ENCODE data around the gene HNRNPL.
"Not testable (repeated sequence)": the region's sequence is repeated elsewhere in the genome, so short reads cannot be mapped to it uniquely, and the experiment has no call there.

DNA sequence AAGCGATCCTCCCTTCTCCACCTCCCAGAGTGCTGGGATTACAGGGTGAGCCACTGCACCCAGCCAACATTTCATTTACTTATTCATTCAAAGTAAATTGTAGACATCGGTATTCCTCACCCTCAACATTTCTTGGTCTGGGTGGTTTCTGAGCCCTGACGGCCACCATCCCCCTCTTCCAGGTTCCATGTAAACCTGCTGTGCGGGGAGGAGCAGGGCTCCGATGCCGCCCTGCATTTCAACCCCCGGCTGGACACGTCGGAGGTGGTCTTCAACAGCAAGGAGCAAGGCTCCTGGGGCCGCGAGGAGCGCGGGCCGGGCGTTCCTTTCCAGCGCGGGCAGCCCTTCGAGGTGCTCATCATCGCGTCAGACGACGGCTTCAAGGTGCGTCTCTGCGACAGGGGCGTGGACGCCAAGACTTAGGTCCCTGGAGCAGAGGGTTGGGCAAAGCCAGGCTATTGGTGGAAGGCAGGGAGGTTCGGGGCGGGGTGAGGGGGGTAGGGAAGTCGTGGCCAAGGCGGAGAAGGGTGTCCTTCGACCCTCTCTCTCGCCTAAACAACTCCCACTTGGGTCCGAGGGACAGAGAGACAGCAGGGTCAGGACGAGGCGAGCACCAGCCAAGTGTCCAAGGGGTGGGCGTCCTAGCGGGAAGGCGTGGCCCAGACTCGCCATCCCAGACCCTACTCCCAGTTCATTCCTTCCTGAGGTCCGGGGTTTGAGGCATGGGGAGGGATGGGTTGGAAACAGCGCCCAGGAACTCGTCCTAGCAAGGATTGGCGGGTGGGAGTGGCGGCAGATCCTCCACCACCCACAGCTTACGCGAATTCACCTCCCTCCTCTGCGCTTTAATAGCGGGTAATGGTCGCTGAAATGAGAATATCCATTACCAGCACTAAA is 59.0 kb downstream of the HNRNPL start:
- not testable (repeated sequence) for TF ChIP-seq POLR2AphosphoS5 (IDR thresholded peaks at IDR 0.05; ENCODE audit: borderline replicate concordance, low read depth, low read length); EZH2 (IDR thresholded peaks at IDR 0.05); FOXP2 (optimal IDR thresholded peaks at IDR 0.05; ENCODE audit: control extremely low read depth, extremely low read length, insufficient read depth)
